Measurements from ENCODE around the gene ESYT3. TPM values are rescaled to one million over a fixed set of nuclear protein-coding genes. Genes with fewer than 3 reads are reported as not detected.

ESYT3 gene
- total RNA-seq, 1 donor from 2014 or later: 40.3 TPM

GRCh38 chr3:138455801-138456716 lies 21.6 kb downstream of the ESYT3 start:
- no peak for ATAC-seq
- Histone ChIP-seq H3K27me3 (ENCODE audit: low read depth) (no peaks in the 10 kb centered on the region), H3K4me3 (no peak overlapping the region), H3K9me3 (no peaks in the 10 kb centered on the region), H3K36me3 (peaks cover 18% of the 10 kb centered on the region), H3K4me1 (no peaks in the 10 kb centered on the region), H3K27ac (no peak overlapping the region)
- TF ChIP-seq CTCF (IDR thresholded peaks at IDR 0.05): no peak
- peak; percentile 12 for DNase-seq
- intact Hi-C loops (cut with DNase I): no loop called here

GRCh38 chr3:138456961-138457862 lies 22.8 kb downstream of the ESYT3 start:
- intact Hi-C loops (cut with DNase I): no loop called here
- Histone ChIP-seq H3K27me3 (ENCODE audit: low read depth) (no peaks in the 10 kb centered on the region), H3K9me3 (no peaks in the 10 kb centered on the region), H3K4me3 (no peak overlapping the region), H3K4me1 (no peaks in the 10 kb centered on the region), H3K27ac (no peak overlapping the region), H3K36me3 (peaks cover 18% of the 10 kb centered on the region)
- no peak for TF ChIP-seq CTCF (IDR thresholded peaks at IDR 0.05)
- peak; percentile 23 for DNase-seq
- no peak for ATAC-seq

GRCh38 chr3:138457863-138458735 lies 23.7 kb downstream of the ESYT3 start:
- H3K27ac ChIP-seq: no peak overlapping the region
- peaks cover 18% of the 10 kb centered on the region for H3K36me3 ChIP-seq
- intact Hi-C loops (cut with DNase I): no loop called here
- no peaks in the 10 kb centered on the region for H3K27me3 ChIP-seq (ENCODE audit: low read depth)
- no peaks in the 10 kb centered on the region for H3K9me3 ChIP-seq
- no peak for TF ChIP-seq CTCF (IDR thresholded peaks at IDR 0.05)
- DNase-seq (peak; percentile 30), ATAC-seq (no peak)
- H3K4me3 ChIP-seq: no peak overlapping the region
- H3K4me1 ChIP-seq: no peaks in the 10 kb centered on the region

GRCh38 chr3:138458774-138459499 lies 24.5 kb downstream of the ESYT3 start:
- no peak for ATAC-seq
- intact Hi-C loops (cut with DNase I): no loop called here
- peaks cover 18% of the 10 kb centered on the region for H3K36me3 ChIP-seq
- no peak overlapping the region for H3K27ac ChIP-seq
- H3K4me3 ChIP-seq: no peak overlapping the region
- no peaks in the 10 kb centered on the region for H3K4me1 ChIP-seq
- DNase-seq: peak; percentile 24
- no peaks in the 10 kb centered on the region for H3K27me3 ChIP-seq (ENCODE audit: low read depth)
- no peak for TF ChIP-seq CTCF (IDR thresholded peaks at IDR 0.05)
- H3K9me3 ChIP-seq: no peaks in the 10 kb centered on the region
